Measurements from ENCODE around the gene CFAP57.

Gene CFAP57

DNA sequence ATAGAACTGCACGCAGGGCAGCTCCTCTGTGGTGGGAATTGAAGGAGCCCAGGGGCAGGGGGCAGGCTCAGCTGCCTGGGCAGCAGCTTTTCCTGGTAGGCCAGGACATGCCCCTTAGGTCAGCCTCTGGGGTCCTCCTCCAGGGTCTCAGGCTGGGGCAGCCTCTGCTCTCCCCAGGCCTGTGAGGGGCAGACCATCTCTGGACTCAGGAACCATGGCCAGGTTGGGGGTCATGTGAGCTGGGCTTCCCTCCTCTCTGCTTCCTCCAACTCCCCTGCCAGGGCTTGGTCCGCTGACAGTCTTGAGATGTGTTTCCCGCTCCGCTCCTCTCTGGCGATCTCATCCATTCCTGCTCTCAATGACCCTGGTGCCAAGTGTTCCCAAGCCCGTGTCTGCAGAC is 107.5 kb downstream of the CFAP57 start:
- no peak for DNase-seq

DNA sequence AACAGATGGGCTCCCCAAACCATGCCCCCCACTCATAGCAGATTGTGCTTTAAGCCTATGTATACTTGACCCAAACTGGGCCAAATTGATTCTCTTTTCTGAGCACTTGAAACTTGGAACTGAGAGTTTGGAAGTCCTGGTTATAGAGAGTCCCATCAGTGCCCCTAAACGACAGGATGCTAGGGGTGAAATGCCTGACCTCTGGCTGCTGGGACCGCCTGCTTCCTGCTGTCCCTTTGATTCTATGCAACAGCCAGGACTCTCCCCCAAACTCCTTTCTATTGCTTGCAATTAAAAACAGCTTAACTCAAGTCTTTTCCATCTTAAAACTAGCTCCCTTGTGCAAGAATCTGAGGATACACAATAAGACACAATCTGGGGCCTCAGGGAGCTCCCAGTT is 108.6 kb downstream of the CFAP57 start:
- DNase-seq = no peak

DNA sequence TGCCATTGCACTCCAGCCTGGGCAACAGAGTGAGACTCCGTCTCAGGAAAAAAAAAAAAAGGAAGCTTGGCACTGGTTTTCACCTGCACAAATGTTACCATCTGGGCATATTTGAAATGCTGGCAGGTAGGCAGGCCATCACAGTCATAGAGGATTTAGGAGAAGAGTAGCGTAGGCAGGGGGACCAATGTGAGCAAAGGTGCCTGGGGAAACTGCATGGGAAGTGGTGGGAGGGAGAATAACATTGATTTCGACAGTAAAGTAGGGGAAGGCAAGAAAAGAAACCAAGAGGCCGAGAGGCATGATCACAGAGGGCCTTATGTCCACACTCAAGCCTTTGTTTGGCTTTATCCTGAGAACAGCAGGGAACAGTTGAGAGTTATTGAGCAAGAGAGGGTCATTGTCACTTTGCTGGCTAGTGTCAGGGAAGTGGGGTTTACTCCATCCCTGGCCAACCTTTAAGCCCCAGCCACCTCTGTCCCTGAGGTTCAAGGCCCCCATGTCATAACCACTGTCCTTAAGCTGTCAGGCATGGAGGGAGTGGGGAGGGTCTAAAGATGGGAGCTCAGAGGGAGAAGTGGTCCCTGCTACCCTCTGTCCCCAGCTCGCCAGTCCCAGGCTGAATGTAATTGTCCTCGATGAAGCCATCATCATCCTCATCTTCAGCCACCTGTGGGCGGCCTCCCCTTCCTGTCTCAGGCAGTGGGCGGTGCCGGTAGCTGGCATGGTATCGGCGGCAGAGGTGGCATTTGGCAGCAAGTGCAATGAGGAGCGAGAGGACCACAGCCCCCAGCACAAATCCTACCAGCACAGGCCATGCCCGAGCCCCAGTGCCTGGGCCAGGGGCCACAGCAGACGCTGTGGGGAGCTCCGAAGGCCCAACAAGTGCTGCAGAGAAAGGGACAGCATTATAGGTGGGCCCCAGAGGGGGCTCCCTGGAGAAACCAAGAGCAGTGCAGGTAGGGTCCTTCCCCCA is 110.4 kb downstream of the CFAP57 start:
- DNase-seq = no peak

DNA sequence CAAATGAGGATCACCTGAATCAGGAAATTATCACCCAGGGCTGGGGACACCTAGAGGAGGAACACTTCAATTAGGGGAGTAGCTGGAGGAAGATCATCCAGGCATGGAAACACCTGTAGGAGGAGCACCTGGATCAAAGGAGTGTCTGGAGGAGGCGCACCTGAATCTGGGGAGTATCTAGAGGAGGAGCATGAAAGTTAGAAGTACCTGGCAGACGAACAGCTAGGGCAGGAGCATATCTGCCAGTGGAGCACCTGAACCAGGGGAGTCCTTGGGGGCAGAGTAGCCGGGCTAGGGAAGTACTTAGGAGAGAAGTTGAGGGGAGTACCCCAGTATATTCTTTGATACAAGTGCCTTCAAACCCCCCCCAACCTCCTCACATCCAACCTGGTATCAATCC is 111.9 kb downstream of the CFAP57 start:
- no peak for DNase-seq

DNA sequence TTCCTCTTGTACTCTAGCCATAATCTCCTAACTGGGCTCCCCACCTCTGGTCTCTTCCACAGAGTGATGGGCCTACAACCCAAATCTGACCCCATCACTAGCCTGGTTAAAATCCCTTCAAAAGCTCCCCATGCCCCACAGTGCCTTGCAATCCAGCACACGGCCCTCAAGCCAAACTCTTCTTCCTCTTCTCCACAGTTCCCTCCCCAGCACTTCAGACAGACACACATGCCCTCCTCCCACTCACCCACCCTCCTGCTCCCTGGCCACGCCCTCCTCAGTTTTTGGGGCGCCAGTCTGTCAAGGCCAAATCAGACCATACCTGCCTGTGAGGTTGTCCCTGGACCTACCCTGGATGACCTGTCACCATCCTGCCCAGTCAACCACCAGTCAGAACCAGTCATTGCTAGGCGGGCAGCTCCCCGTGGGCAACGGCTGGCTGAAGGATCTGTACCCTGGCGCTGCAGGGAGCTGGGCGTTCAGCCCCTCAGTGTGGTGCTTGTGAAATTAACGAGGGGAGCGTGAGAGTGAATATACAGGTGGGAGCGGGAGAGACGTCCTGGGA is 112.5 kb downstream of the CFAP57 start:
- DNase-seq = no peak

DNA sequence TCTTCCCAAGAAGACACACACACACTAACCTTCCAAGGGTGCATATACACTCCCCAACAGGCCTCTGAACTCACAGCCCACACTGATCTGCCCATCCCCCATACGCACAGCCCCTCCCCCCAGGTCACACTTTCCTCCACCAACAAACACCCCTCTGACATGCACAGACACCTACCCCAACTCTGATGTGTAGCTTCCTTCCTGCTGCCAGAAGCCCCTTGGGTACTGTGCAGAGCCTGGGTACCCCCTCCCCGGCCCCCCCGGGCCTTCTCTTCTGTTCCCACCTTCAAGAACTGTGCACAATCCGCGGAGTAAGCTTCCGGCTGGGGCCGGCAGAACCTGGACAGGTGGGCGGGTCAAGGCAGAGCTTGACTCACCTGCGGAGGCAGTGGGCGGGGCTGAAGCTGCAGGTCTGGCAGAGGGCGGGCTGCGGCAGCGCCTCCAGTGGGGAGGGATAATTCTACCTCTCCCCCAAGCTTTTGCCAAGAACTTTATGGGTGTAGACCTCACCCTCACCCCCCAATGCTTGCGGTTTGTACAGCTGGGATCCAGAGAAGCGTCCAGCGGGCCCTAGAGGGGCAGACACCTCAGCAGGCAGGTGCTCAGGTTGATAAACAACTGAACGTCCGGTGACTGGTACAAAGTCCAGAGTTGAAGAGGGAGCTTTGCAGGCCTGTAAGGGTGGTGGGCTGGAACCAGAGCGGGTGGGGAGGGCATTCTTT is 113.3 kb downstream of the CFAP57 start, which contains the start of gene C1orf210:
Gene C1orf210 (minus strand): TSS at position 313 of the 722 bp plus-strand sequence. CDS start 2,311 bp downstream, outside the sequence.
- DNase-seq = no peak

DNA sequence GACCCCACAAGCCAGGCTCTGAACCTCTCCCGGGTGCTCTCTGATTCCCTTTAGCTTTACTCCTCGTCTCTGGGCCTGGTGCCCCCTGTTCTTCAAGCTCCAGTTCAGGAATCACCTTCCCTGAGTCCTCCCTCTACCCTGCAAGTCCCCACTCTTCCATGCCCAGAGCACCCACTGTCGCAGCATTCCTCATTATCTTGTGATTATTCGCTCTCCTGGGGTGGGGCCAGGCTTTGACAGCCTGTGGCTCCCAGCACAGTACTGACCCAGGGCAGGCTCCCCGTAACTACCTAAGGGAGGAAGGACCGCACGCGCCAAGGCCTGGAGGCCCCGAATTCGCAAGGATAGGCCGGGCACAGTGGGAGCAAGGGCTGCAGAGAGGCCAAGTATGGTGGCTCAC is 114.0 kb downstream of the CFAP57 start:
- no peak for DNase-seq

DNA sequence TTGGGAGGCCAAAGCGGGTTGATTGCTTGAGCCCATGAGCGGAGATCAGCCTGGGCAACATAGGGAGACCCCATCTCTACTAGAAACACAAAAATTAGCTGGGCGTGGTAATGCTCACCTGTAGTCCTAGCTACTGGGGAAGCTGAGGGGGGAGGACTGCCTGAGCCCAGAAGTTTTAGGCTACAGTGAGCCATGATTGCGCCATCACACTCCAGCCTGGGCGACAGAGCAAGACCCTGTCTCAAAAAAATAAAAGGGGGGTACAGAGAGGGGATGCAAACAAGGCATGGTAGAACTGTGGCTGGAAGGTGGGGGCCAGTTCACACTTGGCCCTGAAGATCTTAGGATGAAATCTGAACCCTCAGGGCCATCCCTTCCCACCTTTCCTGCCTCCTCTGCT is 114.4 kb downstream of the CFAP57 start:
- DNase-seq = no peak

DNA sequence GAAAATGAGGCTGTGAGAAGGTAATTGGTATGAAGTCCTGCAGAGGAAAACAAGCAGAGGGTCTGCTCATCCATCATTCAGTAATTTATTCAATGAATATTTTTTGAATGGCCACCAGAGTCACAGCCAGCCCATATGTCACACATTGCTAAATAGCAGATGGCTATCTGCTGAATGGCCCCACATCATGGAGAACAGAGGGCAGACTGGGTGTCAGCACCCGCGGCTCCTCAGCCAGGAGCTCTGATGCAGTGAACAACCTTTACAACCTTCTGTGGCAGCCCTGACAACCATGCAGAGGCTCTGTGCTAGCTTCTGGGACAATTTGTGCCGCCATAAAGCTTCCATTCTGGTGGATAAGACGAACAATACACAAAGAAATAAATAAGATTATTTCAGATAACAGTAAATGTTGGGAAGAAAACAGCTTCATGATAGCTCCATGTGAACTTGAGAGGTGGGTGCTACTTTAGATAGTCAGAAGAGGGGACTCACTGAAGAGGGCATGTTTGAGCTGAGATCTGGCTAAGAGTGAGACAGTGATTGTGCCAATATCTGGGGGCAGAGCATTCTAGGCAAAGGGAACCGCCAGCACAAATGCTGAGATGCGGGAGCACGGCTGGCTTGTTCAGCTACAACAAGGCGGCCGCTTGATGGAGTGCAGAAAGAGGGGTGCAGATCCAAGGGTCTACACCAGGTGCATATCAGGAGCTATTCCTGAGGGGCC is 116.1 kb downstream of the CFAP57 start:
- no peak for DNase-seq

DNA sequence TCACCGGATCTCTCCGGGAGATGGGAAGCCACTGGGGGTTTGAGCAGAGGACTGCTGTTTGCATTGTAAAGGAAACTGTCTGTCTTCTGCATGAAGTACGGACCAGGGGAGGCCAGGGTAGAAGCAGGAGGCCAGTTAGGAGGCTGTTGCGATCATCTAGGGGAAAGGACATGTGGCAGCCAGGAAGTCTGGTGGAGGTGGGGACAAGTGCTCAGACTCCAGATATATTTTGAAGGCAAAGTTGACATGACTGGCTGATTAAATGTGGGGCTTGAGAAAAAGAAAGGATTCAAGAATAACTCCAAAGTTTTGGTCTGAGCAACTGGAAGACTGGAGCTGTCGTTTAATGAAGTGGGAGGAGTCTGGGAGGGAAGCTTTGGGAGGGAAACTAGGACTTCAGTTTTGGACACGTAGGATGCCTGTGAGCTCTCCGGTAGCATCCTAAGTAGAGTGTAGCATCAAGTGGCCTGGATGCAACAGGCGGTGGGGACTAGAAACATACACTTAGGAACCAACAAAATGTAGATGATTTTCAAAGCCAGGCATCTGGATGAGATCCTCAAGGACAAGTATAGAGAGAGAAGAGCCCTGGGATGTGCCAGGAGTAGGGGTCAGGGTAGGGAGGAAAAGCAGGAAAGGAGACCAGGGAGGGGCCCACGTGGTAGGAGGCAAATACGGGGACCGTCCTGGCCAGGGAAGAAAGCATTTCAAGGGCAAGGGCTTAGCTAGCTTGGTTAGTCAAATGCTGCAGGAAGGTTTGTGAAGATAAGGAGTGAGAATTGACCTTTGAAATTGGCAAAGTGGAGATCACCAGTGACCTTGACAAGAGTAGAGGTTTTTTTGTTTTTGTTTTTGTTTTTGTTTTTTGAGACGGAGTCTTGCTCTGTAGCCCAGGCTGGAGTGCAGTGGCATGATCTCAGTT is 116.9 kb downstream of the CFAP57 start:
- DNase-seq = no peak

DNA sequence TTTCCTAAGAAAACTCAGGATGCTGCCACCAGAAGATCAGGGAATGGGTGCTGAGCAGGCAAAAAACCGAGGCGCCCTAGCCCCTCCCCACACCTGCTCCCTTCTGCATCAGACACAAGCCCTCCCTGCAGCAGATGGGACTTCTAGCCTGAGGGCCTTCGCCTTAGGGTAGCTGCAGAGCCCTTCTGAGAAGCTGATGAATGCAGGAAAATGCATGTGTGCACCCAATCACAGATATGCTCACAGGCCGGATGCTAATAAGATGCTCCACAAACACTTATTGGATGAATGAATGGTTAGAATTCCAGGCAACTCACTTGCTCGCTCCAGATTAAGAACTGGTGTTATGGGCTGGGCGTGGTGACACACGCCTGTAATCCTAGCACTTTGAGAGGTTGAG is 120.1 kb downstream of the CFAP57 start:
- no peak for DNase-seq

DNA sequence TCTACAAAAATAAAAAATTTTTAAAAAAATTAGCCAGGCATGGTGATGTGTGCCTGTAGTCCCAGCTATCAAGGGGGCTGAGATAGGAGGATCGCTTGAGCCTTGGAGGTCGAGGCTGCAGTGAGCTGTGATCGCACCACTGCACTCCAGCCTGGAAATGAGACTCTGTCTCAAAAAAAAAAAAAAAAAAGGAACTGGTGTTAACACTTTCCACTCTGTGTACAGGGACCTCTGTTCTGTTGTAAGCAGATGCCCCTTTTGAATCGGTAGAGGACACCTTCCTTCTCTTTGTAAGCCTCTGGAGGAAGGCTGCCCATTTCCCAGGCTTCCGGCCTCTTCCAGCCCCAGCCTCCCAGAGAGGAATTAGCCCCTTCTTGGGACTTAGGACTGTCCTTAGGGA is 120.5 kb downstream of the CFAP57 start:
- no peak for DNase-seq

DNA sequence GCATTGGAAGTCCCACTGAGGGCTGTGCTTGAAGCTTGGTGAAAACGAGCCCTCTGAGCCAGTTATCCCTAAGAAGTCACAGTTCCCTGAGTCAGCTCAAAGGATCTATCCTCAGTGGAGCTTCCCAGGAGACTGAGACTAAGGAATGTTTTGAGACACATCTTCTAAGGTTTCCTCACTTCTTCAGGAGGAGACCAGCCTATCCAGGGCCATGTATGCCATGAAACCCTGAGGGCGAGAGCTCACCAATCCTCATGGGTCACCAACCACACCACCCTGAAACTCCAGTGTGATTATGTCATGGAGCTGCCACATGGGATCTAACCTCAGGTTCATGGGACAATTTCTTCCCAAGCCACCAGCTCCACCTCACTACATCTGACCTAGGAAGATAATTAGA is 121.0 kb downstream of the CFAP57 start:
- no peak for DNase-seq

DNA sequence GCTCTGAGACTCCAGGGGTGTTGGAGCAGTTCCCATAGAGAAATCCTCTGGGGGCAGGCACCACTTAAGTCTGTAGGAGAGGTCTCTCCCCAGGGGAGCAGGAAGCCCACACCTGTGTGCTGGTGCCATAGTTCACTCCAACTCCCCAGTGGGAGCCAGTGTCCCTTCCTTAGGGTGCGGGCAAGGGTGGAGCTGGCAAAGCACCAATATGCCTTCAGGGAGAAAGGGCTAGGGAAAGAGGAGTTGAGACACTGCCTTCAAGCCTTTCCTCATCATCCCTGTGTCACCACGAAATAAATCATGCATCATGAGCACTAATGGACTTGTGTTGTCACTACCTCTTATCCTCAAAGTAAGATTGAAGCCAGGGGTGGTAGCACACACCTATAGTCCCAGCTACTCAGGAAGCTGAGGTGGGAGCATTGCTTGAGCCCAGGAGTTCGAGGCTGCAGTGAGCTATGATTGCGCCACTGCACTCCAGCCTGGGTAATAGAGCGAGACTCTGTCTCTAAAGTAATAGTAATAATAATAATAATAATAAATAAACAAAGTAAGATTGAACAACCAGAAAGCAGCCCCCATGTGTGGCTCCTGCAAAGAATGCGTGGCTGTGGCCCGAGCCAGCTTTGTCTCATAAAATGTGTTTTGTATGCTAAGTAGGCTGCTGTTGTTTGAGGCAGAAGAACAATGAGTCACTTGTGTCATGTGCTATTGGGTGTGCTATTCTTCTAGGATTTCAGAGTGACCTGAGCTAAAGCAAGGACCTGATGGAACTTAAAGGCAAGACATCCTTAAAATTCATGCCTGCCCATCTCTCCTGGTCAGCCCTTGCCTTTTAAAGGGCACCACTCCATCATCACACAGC is 122.0 kb downstream of the CFAP57 start:
- no peak for DNase-seq

DNA sequence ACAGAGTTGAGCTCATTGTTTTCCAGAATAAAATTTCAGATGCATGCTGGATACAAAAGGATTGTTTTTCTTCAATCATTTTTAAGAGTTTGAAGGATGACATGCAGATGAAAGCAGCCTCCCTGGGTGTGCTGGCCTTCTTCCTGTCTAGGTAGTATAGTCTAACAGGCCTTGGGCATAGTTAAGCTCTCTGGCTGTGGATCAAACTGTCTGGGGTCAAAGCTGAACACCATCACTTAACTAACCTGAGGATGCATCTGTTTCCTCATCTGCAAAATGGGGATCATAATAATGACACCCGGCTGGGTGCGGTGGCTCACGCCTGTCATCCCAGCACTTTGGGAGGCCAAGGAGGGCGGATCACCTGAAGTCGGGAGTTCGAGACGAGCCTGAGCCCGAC is 122.6 kb downstream of the CFAP57 start:
- no peak for DNase-seq

DNA sequence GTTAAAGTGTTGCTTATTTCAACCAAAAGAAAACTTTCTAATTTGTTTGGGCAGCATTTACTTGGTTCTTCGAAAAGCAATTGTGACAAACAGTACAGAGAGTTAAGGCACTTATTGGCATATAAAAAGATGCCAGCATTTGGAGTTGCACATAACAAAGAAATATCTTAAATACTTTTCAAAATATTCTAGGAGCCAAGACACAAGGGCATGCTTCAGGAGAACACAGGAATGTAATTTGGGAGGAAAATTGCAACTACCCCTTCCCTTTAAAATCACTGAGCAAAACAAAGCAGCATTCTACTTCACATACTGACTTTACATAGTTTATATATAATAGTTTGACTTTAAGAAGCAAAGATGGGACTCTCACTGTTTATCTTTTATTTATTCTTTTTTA is 124.1 kb downstream of the CFAP57 start:
- no peak for DNase-seq

DNA sequence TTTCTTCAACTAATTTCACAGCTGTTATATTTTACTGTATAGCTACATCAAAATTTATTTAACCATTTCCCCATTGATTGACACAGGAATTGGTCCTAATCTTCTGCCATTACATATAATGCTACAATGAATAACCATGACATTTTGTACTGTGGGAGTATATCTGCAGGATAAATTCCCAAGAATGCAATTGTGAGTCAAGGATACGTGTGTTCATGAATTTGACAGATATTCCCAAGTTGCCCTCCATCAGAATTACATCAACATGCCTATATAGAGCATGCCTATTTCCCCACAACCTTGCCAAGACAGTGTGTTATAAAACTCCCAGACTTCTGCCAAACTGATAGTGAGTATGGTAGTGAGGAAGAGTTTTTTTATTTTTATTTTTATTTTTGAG is 125.9 kb downstream of the CFAP57 start:
- no peak for DNase-seq

DNA sequence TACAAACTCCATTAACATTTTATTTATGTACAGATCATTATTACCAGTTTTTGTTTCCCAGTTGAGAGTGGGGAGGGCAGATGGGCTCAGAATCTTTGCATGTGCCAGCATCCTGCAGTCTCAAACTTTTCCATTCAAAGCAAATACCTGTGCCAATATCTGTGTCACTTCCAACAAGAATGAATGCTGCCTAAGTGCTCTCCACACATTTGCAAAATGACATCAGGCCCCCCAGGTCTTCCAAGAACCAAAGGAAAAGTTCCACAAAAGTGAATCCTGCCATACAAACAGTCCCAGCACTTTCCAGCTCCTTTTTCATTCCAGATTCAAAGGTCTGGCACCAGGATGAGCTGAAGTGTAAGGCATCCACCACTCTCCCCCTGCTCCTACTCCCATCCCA is 127.0 kb downstream of the CFAP57 start:
- DNase-seq = no peak

DNA sequence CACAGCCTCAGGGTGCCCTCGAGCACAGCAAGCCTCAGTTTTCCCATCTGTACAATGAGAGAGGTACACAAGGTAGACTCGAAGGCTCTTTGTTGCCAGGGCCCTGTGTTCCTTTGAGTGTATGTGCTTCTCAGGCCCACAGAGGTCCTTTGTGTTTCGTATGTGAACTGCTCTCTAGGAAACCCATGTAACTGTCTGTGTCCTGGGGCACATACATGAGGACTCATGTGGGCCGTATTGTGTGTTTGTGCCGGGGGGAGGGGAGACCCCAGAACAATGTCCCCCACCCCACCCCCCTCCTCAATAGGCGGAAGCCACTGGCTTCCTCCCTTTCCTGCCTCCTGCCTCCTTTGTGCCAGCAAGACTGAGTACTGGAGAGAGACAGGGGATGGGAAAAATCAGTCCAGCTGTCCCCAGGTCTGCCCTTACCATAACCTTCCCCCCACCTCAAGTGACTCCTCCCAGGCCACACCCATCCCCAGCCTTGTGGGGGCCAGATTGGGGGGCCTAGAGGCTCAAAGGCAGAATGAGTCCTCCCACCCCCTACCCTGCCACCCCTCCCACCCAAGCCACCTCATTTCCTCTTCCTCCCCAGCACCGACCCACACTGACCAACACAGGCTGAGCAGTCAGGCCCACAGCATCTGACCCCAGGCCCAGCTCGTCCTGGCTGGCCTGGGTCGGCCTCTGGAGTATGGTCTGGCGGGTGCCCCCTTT is 128.4 kb downstream of the CFAP57 start, which contains the start of gene TIE1:
Gene TIE1 (plus strand): TSS at position 605 of the 717 bp plus-strand sequence. CDS start 90 bp downstream, at position 695.
- no peak for DNase-seq

DNA sequence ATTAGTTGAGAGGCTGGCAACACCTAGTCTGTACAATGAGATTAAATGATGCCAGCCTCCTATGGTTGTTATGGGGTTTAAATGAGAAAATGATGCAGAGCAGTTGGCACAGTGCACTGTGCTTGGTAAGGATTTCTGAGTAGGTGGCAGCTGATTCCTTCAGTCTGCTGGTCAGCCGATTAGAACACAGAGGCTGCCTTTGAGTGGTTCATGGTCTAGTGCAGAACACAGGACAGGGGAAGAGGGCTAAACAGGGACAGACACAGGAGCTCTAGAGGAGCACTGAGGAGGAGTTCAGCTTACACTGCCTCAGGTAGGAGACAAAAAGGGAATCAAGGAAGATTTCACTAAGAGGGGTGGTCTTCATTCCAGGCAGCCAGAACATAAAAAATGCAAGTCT is 130.1 kb downstream of the CFAP57 start:
- DNase-seq = no peak
